Activated CD4-positive, CD25-positive, alpha-beta regulatory T cell treated with anti-CD3 and anti-CD28 coated beads, Interleukin-2, amount 50 U/mL, for 24 hours (primary cell): ENCODE data around the gene SERTAD3.
"Not testable (repeated sequence)": the region's sequence is repeated elsewhere in the genome, so short reads cannot be mapped to it uniquely, and the experiment has no call there.

Experiments
- ATAC-seq, 2 donors: fragments of 150-1000 bp; cut with Tn5 transposase; one replicate each; pipeline ENCODE4 v1.10.0; 2021; ENCODE audit warnings: mild to moderate bottlenecking in 1 of 2, moderate library complexity in 1 of 2

The SERTAD3 gene

GRCh38 chr19:40457953-40458596 is 13.9 kb upstream of the SERTAD3 start:
- no peak for ATAC-seq

- no peak for ATAC-seq
Observed at GRCh38 chr19:40457048-40457447, 12.9 kb upstream of the SERTAD3 start.

DNA sequence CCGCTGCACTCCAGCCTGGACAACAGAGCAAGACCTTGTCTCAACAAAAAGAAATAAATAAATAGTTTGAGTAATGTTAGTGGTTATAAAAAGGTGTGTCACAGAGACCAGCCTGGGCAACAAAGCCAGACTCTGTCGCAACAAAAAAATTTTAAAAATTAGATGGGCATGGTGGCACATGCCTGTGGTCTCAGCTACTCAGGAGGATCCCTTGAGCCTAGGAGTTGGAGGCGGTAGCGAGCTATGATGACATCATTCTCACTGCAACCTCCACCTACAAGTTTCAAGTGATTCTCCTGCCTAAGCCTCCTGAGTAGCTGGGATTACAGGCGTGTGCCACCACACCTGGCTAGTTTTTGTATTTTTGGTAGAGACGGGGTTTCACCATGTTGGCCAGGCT is 9.8 kb upstream of the SERTAD3 start:
- not testable (repeated sequence) for ATAC-seq

- no peak for ATAC-seq
Observed at GRCh38 chr19:40453151-40453735, 9.1 kb upstream of the SERTAD3 start.

DNA sequence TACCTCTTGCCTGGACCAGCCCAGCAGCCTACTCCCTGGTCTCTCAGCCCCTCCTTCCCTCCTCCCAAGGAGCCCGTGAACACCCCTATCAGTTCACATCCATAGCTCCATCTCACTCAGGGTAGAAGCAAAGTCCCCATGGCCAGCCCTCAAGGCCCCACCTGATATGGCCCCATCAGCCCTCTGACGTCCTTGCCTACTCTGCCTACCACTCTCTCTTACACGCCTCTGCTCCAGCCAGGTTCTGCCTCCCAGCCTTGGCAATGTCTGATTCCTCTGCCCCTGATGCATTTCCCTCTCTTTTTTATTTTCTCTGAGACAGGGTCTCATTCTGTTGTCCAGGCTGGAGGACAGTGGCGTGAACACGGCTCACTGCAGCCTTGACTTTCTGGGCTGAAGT is 7.9 kb upstream of the SERTAD3 start:
- no peak for ATAC-seq

- no peak for ATAC-seq
Observed at GRCh38 chr19:40450664-40451063, 6.5 kb upstream of the SERTAD3 start.

DNA sequence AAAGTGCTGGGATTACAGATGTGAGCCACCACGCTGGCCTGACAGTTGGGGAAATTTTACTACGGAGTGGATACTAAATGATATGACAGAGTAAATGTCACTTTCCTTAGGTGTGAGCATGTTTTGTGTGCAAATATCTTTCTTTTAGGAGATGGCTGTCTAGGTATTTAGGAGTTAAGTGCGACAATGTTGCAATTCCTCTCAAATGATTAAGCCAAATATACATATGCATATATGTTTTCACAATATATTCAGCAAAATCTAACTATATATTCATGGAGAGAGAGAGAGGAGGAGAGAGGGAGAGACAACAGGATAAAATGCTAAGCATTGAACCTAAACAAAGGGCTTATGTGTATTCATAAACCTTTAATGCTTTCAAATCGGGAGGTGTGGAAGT is 5.4 kb upstream of the SERTAD3 start:
- ATAC-seq = no peak

DNA sequence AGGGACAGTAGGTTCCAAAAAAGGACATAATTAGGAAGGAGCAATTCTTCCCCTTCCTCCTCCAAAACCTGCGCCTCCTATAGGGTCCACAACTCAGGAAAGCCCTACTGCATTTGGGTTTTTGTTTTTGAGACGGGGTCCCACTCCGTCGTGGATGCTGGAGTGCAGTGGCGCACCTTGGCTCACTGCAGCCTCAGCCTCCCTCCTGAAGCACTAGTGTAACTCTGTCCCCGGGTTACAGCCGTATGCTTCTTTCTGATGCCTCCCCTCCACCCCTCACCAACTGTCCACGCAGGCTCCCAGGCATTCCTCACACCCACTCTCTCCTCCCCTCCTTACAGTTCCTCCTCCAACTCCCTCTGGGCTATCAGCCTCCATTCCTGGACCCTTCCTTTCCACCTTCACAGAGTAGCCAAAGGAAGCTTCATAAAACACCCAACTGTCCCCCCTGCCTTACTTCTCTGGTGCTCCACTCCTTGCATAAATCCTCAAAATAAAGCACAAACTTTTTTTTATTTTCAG is 2.2 kb upstream of the SERTAD3 start:
- ATAC-seq = no peak

- ATAC-seq = no peak
Observed at GRCh38 chr19:40445780-40446262, 1.7 kb upstream of the SERTAD3 start.

GRCh38 chr19:40444825-40445312 is 734 bp upstream of the SERTAD3 start:
- no peak for ATAC-seq

DNA sequence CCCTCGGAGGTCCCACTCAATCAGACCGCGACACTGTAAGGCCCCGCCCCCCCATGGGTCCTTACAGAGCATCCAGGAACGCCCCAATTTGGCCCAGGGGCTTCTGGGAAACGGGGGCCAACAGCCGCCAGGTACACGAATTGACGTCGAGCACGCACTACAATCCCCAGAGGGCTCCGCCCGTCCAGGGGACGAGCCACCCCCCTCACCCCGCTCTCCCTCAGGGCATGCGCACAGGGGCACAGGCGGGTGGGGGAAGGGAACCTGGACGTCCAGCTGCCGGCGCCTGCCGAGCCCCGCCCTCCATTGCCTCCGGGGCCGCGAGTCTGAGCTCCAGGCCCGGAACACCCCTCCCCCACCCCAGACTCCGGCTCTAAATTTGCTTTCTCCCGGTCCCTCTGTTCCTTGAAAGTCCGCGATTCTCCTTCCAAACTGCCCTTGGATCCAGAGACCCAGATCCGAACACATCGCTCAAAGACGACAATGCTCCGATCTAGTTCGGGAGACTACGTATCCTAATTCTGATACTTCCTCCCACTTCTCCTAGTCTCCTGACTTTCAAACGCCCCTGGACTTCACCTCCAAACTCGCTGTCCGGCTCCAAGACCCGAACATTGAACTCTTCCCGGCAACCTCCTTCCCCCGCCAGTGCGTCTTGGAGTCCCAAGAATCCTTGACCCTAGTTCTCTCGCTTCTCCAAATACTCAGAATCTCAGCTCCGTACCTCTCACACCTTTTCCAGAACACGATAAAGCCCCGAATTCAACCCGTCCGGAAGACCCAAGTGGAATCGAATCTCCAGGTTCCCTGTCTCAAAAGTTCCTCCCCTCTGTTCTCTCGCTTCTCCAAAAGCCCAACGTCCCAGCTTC is 770 bp downstream of the SERTAD3 start:
- peak; percentile 84 to 86 for ATAC-seq

GRCh38 chr19:40442328-40443130 is 1.6 kb downstream of the SERTAD3 start:
- no peak for ATAC-seq

- no peak for ATAC-seq
Observed at GRCh38 chr19:40441719-40442253, 2.3 kb downstream of the SERTAD3 start.

- ATAC-seq = no peak
Observed at GRCh38 chr19:40438284-40438683, 5.9 kb downstream of the SERTAD3 start.

GRCh38 chr19:40433391-40434216 is 10.5 kb downstream of the SERTAD3 start:
- ATAC-seq = peak; percentile 83 to 87

DNA sequence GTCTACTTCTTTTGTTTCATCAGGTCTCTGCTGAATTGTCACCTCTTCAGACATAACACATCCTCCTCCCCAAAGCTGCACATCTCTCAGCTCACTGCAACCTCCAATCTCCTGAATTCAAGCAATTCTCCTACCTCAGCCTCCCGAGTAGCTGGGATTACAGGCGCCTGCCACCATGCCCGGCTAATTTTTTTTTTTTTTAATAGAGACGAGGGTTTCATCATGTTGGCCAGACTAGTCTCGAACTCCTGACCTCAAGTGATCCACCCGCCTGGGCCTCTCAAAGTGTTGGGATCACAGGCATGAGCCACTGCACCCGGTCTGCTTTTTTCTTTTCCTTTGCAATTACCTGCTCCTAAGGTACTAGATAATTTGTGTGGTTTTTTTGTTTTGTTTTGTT is 11.4 kb downstream of the SERTAD3 start:
- not testable (repeated sequence) for ATAC-seq

DNA sequence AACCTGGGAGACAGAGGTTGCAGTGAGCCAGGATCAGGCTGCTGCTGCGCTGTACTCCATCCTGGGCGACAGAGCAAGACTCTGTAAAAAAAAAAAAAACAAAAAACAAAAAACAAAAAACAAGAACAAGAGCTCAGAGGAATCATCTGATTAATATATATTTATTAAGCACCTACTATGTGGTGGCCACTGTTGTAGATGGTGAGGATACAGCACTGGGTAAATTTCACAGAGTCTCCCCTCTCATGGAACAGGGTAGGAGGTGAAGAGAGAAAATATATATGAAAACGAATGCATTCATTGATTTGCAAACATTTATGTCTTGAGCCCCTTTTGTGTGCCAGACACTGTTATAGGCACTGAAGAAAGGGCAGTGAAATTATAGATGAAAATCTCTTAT is 12.4 kb downstream of the SERTAD3 start:
- ATAC-seq = no peak

- not testable (repeated sequence) for ATAC-seq
Observed at GRCh38 chr19:40430242-40430641, 13.9 kb downstream of the SERTAD3 start.

- not testable (repeated sequence) for ATAC-seq
Observed at GRCh38 chr19:40428197-40428596, 15.9 kb downstream of the SERTAD3 start.

DNA sequence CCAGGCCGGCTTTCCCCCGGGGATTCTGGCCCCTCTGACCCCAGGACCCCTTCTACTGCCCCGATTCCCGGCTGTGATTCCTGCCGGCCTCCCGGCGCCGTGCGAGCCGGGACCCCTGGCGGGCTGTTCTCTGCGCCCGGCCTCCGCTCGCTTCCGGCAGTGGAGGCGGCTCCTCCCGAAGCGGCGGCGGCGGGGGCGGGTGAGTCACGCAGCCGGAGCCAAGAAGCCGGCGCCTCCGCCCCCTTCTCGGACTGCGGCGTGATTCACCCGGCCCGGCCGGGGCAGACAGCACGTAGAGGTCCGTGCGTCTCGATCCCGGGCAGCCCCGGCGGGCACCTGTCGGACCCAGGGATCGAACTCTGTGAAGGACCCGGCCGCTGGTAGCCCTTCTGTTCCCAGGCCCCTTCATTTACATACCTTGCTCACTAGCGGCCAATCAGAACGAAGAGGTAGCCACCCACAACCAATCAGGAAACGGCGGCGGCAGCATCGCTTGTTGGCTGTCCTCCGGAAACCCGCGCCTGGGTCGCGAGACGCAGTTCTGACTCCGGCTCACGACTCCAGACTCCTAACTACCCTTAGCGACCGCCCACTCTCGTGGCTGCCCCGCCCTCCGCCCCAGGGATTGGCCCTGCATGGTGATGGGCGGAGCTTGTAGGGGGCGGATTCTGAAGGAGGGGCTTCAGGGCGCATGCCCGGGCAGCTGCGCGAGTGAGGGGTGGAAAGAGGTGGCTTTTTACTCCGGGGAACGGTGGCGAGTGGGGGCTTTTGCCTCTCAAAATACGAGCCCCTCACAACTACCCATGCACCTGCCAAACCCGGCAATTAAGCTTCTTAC is 18.5 kb downstream of the SERTAD3 start, which contains the start of gene SERTAD1:
SERTAD1 (minus strand) TSS at position 543 of the 838 bp plus-strand sequence. CDS start 2,446 bp downstream, outside the sequence.
- peak; percentile 94 to 95 for ATAC-seq
